NCI-H2107 (cell line): ENCODE measurements around the gene ARHGAP9.
"Not testable (repeated sequence)": the region's sequence is repeated elsewhere in the genome, so short reads cannot be mapped to it uniquely, and the experiment has no call there.

Source experiments
- DNase-seq: peaks from one replicate; lab custom pipeline; 2025; lab: John Stamatoyannopoulos, UW

The ARHGAP9 gene

DNA sequence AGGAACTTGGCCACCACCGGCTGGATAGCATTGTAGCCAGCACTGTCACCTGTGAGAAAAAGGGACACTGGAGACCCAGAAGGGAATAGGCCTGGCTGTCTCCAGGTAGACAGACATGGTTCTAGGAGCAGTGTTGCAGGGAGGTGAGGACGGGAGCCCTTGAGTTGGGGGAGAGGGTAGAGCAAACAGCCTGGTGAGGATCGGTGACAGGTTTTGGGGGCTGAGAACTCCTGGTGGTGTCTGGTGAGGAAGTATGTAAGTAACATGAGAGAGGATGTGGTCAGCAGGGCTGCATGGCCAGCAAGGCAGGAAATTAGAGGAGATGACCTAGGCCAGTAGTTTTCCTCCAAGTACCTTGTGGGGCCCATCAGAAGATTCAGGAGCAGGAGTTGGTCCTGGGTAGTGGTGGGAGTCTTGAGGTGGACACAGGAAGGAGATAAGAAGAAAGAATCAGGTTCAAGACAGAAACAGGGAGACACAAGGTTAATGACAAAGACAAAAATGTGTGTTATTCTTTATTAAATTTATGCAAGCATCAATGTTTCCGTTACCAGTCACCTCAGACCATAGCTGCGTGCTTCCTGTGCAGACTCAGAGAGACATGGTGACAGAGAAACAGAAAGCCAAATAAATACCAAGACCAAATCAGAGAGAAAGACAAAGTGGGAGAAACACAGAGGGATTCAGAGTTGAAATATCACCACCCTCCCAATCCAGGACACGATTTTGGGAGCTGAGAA is at the start of gene ARHGAP9:
Gene ARHGAP9 (minus strand): TSS at position 491 of the 740 bp plus-strand sequence. CDS start 460 bp downstream, at position 31.
- no peak for DNase-seq

- DNase-seq = no peak
These were observed 49.3 kb upstream of the ARHGAP9 start for GRCh38 chr12:57528831-57529555.

- no peak for DNase-seq
These were observed 48.5 kb upstream of the ARHGAP9 start for GRCh38 chr12:57528176-57528575.

DNA sequence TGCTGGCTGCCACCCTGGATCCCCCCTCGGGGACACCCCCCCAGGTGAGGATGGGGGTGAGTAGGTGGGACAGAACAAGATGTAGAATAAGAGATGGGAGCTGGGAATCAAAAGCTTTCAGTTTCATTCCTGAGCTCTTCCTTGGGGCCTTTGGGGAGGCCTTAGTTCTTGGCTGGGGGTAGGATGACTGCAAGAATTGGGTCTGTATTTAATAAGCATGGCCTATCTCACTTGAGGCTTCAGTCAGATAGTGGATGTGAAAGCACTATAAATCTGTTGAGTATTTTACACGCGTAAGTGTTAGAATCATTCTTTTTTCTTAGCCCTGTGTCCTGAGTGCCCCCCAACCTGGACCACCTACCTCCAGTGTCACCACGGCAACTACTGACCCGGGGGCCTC is 47.5 kb upstream of the ARHGAP9 start:
- DNase-seq = no peak

- DNase-seq = no peak
These were observed 46.9 kb upstream of the ARHGAP9 start for GRCh38 chr12:57526477-57527126.

DNA sequence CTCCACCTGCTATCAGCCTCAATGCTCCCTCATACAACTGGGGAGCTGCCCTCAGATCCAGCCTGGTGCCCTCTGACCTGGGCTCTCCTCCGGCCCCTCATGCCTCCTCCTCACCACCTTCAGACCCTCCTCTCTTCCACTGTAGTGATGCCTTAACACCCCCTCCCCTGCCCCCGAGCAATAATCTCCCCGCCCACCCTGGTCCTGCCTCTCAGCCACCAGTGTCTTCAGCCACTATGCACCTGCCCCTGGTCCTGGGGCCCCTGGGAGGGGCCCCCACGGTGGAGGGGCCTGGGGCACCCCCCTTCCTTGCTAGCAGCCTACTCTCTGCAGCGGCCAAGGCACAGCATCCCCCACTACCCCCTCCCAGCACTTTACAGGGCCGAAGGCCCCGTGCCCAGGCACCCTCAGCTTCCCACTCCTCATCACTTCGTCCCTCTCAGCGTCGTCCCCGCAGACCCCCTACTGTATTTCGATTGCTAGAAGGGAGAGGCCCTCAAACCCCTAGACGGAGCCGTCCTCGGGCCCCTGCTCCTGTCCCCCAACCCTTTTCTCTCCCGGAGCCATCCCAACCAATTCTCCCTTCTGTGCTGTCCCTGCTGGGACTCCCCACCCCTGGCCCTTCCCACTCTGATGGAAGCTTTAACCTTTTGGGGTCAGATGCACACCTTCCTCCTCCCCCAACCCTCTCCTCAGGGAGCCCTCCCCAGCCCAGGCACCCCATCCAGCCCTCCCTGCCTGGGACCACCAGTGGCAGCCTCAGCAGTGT is 46.1 kb upstream of the ARHGAP9 start:
- no peak for DNase-seq

- DNase-seq = no peak
These were observed 45.3 kb upstream of the ARHGAP9 start for GRCh38 chr12:57524814-57525614.

DNA sequence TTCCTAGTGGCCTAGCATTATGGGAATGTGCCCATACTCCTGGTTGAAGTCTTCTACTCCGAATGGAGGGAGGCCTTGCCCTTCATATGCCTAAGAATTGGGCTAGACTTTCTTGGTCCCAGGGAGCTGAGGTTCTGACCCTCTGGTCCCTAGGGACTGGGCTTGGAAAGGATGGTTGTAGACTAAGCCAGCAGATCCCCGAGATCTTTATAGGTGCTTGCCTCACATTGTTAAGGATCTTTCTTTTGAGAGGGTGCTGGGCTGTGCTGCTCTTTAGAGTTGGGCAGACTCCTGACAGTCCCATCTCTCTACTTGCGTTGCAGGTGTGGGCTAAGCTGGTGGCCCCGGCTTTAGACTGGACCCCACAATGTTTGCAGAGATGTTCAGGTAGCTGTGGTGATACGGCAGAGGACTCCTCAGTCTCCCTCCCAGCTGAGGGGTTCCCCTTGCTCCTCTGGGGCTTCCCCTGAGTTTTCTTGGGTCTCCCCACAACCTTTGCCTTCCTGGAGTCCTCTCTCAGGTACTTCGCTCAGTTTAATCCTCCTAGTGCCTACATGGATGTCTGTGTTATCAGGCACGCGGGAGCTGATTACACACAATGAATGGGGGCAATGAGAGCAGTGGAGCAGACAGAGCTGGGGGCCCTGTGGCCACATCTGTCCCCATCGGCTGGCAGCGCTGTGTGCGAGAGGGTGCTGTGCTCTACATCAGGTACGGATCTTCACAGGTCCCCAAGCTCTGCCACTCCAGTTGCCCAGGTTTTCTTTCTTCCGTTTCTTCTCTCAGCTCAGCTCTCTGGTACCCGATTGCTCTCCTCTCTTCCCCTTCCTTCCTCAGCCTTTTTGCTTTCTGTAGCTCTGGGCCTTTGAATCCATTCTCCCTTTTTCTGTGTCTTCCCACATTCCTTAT is 44.3 kb upstream of the ARHGAP9 start:
- DNase-seq = no peak

GRCh38 chr12:57522887-57523705 is 43.4 kb upstream of the ARHGAP9 start:
- no peak for DNase-seq

DNA sequence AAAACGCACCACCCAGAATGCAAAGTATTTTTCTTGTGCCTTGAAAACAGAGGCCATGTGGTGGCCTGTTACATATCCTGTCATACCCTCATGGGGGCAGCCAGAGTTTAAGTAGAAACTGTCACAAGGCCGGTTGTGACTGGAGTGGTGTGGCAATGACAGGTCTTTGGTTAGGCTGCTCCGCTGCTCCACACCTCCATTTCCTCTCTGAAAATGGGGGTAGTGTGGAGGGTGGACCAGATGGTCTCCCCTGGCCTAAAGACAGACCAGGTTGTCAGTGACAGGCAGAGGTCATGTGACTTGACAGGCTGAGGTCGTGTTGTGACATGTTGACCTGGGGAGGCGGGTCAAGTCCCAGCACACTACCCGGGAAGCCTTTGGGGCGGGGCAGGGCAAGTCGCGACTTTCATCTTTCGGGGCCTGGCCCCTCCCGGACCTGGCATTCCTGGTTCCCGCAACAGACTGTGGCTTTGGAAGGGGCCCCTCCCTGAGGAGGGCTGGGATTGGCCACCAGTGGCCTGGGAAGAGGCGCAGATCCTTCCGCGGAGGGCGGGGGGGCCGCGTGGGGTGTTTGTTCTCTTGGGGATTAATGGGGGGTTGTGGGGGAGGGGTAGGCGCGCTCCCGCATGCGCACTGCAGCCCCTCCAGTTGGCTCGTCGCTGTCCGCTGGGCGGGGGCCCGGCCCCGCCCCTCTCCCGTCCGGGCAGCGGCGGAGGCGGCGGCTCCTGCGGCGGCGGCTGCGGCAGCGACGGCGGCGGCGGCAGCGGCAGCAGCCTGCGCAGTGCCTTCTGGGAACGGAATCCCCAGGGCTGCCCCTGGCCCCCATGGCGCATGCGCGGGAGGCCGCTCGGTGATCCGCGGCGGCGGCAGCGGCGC is 42.6 kb upstream of the ARHGAP9 start, which contains the start of gene MBD6:
Gene MBD6 (plus strand): TSS at position 814 of the 876 bp plus-strand sequence. CDS start 1,480 bp downstream, outside the sequence.
- peak; percentile 95 for DNase-seq

GRCh38 chr12:57521525-57522010 is 41.9 kb upstream of the ARHGAP9 start:
- no peak for DNase-seq

- peak; percentile 99 for DNase-seq
These were observed 40.6 kb upstream of the ARHGAP9 start, which contains the start of gene DDIT3 for GRCh38 chr12:57520053-57520818. DDIT3 (minus strand) TSS chr12:57520514; CDS start chr12:57517406, 3,108 bp downstream.

DNA sequence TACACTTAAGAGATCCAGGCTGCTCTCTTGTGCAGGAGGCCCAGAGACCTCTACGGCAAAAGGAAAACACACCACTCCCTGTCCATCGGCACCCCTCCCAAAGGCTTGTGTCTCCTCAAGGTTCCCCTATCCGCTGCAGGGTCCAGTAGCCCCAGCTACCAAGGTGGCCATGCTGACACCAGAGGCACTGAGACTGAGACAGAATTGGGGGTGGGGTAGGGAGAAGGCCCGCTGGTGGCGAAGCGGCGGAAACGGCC is 40.1 kb upstream of the ARHGAP9 start:
- DNase-seq = no peak

GRCh38 chr12:57518920-57519795 is 39.5 kb upstream of the ARHGAP9 start:
- no peak for DNase-seq

DNA sequence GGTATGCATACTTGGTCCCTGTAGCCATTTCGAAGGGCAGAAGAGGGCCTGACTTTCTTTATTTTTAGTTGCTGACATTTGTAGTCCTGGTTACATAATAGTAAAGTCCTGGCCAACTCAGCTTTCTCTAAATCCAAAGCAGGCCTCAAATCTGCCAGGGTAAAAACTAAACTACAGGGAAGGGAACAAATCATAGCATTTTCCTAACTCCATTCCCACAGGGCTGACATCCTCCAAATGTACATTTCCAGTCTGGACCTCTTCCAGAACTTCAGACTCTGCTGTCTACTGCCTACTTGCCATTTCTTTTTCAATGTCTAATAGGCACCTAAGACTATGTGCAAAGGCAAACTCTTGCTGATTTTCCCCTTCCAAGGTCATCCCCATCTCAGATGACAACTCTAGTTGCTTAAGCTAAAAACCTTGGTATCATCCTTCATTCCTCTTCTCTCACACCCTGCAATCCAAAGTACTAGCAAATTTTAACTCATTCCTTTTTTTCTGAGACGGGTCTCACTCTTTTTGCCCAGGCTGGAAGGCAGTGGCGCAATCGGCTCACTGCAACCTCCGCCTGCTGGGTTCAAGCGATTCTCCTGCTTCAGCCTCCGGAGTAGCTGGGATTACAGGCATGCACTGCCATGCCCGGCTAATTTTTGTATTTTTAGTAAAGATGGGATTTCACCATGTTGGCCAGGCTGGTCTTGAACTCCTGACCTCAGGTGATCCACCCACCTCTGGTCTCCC is 38.7 kb upstream of the ARHGAP9 start:
- DNase-seq = no peak

GRCh38 chr12:57517718-57518117 is 38.1 kb upstream of the ARHGAP9 start:
- not testable (repeated sequence) for DNase-seq
